H9 (cell line): ENCODE data around the gene CATSPERZ. TPM values are rescaled to one million over a fixed set of nuclear protein-coding genes. Genes with fewer than 3 reads are reported as not detected.

Experiments
- DNase-seq: peaks from one replicate; pipeline ENCODE4 v3.0.0-alpha.2; 2017
- H2AFZ ChIP-seq: one replicate; pipeline ENCODE4 v1.6.1; 2013; ENCODE audit warnings: mild to moderate bottlenecking, low read length, control low read depth, moderate library complexity
- H2AK5ac ChIP-seq: 2 replicates; pipeline ENCODE4 v1.6.1; 2013; ENCODE audit warnings: low read length, control low read depth, mixed read lengths; ENCODE audit not compliant: insufficient read length
- H2BK120ac ChIP-seq: one replicate; pipeline ENCODE4 v1.6.1; 2013; ENCODE audit warnings: low read depth, mild to moderate bottlenecking, low read length, control low read depth, inconsistent platforms; ENCODE audit not compliant: poor library complexity, severe bottlenecking
- H2BK12ac ChIP-seq: 2 replicates; pipeline ENCODE4 v1.6.1; 2013; ENCODE audit warnings: low read length, control low read depth, mixed read lengths, low read depth; ENCODE audit not compliant: insufficient read length
- H2BK15ac ChIP-seq: 2 replicates; pipeline ENCODE4 v1.6.1; 2013; ENCODE audit warnings: low read depth, low read length, control low read depth
- H2BK20ac ChIP-seq: one replicate; pipeline ENCODE4 v1.6.1; 2013; ENCODE audit warnings: low read depth, mild to moderate bottlenecking, low read length, control low read depth, inconsistent platforms; ENCODE audit not compliant: poor library complexity, severe bottlenecking
- H2BK5ac ChIP-seq: 2 replicates; pipeline ENCODE4 v1.6.1; 2013; ENCODE audit warnings: low read length, control low read depth, mixed read lengths; ENCODE audit not compliant: insufficient read length
- H3K14ac ChIP-seq: 2 replicates; pipeline ENCODE4 v1.6.1; 2013; ENCODE audit warnings: low read length, control low read depth; ENCODE audit not compliant: insufficient read depth
- H3K18ac ChIP-seq: 2 replicates; pipeline ENCODE4 v1.6.1; 2013; ENCODE audit warnings: low read depth, mild to moderate bottlenecking, mixed read lengths, low read length, control low read depth; ENCODE audit not compliant: insufficient read length
- H3K23ac ChIP-seq: 2 replicates; pipeline ENCODE4 v1.6.1; 2013; ENCODE audit warnings: low read length, control low read depth, mixed read lengths, low read depth; ENCODE audit not compliant: insufficient read length
- H3K23me2 ChIP-seq: 2 replicates; pipeline ENCODE4 v1.6.1; 2013; ENCODE audit warnings: low read depth, mild to moderate bottlenecking, mixed read lengths, low read length, control low read depth; ENCODE audit not compliant: insufficient read length, poor library complexity, severe bottlenecking
- H3K27ac ChIP-seq: 2 replicates; pipeline ENCODE4 v1.5.1; 2013; ENCODE audit warnings: low read length, control low read depth, mixed read lengths, low read depth; ENCODE audit not compliant: insufficient read length
- H3K27me3 ChIP-seq: 2 replicates; pipeline ENCODE4 v1.6.1; 2013; ENCODE audit warnings: low read length, control low read depth, inconsistent platforms; ENCODE audit not compliant: insufficient read depth
- H3K4ac ChIP-seq: 2 replicates; pipeline ENCODE4 v1.6.1; 2013; ENCODE audit warnings: low read depth, mild to moderate bottlenecking, control low read depth, inconsistent platforms, low read length, moderate library complexity
- H3K4me1 ChIP-seq: 2 replicates; pipeline ENCODE4 v1.6.1; 2013; ENCODE audit warnings: low read length, control low read depth, inconsistent platforms; ENCODE audit not compliant: insufficient read depth
- H3K4me2 ChIP-seq: 2 replicates; pipeline ENCODE4 v1.6.1; 2013; ENCODE audit warnings: low read length, control low read depth, mixed read lengths; ENCODE audit not compliant: insufficient read length, insufficient read depth
- H3K56ac ChIP-seq: 2 replicates; pipeline ENCODE4 v1.6.1; 2013; ENCODE audit warnings: low read depth, mild to moderate bottlenecking, mixed read lengths, low read length, control low read depth; ENCODE audit not compliant: insufficient read length
- H3K79me1 ChIP-seq: 2 replicates; pipeline ENCODE4 v1.6.1; 2013; ENCODE audit warnings: low read depth, mild to moderate bottlenecking, moderate library complexity, low read length, control low read depth, inconsistent platforms; ENCODE audit not compliant: insufficient read depth, poor library complexity, severe bottlenecking
- H3K79me2 ChIP-seq: 2 replicates; pipeline ENCODE4 v1.6.1; 2013; ENCODE audit warnings: low read length, control low read depth, inconsistent platforms; ENCODE audit not compliant: insufficient read depth
- H3K9ac ChIP-seq: 2 replicates; pipeline ENCODE4 v1.6.1; 2013; ENCODE audit warnings: low read length, control low read depth, mixed read lengths; ENCODE audit not compliant: insufficient read length; ENCODE audit errors: extremely low read depth
- H3K9me3 ChIP-seq: one replicate; pipeline ENCODE4 v1.6.1; 2013; ENCODE audit warnings: low read depth, low read length, inconsistent platforms; ENCODE audit not compliant: control insufficient read depth
- H3T11ph ChIP-seq: one replicate; pipeline ENCODE4 v1.6.1; 2013; ENCODE audit warnings: mild to moderate bottlenecking, low read length, control low read depth, inconsistent platforms
- H4K20me1 ChIP-seq: one replicate; pipeline ENCODE4 v1.6.1; 2013; ENCODE audit not compliant: control insufficient read depth, insufficient read length, insufficient read depth
- H4K5ac ChIP-seq: 2 replicates; pipeline ENCODE4 v1.6.1; 2013; ENCODE audit warnings: low read depth, mild to moderate bottlenecking, mixed read lengths, low read length, control low read depth; ENCODE audit not compliant: insufficient read length
- H4K8ac ChIP-seq: replicated peaks from 2 replicates; pipeline ENCODE4 v1.6.1; 2013; ENCODE audit warnings: low read length, control low read depth, mixed read lengths, low read depth; ENCODE audit not compliant: insufficient read length
- H4K91ac ChIP-seq: 2 replicates; pipeline ENCODE4 v1.6.1; 2013; ENCODE audit warnings: low read depth, mild to moderate bottlenecking, moderate library complexity, mixed read lengths, low read length, control low read depth; ENCODE audit not compliant: insufficient read length
- H3K27ac Mint-ChIP-seq, 3 experiments: 2 replicates in 2 of 3; 3 replicates in 1 of 3; pipeline ENCODE4 v1.8.0; 2020 to 2021; ENCODE audit warnings: mixed read lengths in 3 of 3, mild to moderate bottlenecking in 1 of 3, moderate library complexity in 1 of 3
- H3K27me3 Mint-ChIP-seq: 2 replicates; pipeline ENCODE4 v1.8.0; 2021; ENCODE audit warnings: low read depth, mild to moderate bottlenecking, moderate library complexity, mixed read lengths
- H3K36me3 Mint-ChIP-seq, 3 experiments: 2 replicates in 2 of 3; 3 replicates in 1 of 3; pipeline ENCODE4 v1.8.0; 2020 to 2021; ENCODE audit warnings: low read depth in 3 of 3, mixed read lengths in 3 of 3; ENCODE audit not compliant: insufficient read depth in 1 of 3
- H3K4me1 Mint-ChIP-seq, 2 experiments: 2 replicates each; pipeline ENCODE4 v1.8.0; 2020; ENCODE audit warnings: mixed read lengths in 2 of 2
- H3K4me3 Mint-ChIP-seq, 2 experiments: 2 replicates in 1 of 2; 3 replicates in 1 of 2; pipeline ENCODE4 v1.8.0; 2020 to 2021; ENCODE audit warnings: mild to moderate bottlenecking in 2 of 2, mixed read lengths in 2 of 2, moderate library complexity in 1 of 2
- H3K9me3 Mint-ChIP-seq, 2 experiments: 2 replicates in 1 of 2; 3 replicates in 1 of 2; pipeline ENCODE4 v1.8.0; 2020; ENCODE audit warnings: mild to moderate bottlenecking in 2 of 2, mixed read lengths in 2 of 2, moderate library complexity in 1 of 2
- WGBS: extraction: QIAGEN DNeasy Blood & Tissue Kit; methylation state at CpG from one replicate; pipeline ENCODE4 v1.1.7; 2013; ENCODE audit warnings: missing lambda C conversion rate, low lambda C conversion rate, mixed read lengths; ENCODE audit not compliant: insufficient read length; ENCODE audit errors: extremely low coverage; 5-methylcytosine and 5-hydroxymethylcytosine counted together
- total RNA-seq: library from RNA; stranded (reverse); gene quantifications from 2 replicates; pipeline ENCODE4 v1.2.1, GENCODE V29; 2021
- TF ChIP-seq, protein P1 (sequence below): fragments of 200-600 bp; sonication (generic); conservative IDR thresholded peaks from 3 replicates; pipeline ENCODE4 v1.8.0; 2021; ENCODE audit warnings: antibody characterized with exemption, mild to moderate bottlenecking

CATSPERZ gene
- total RNA-seq, 1 experiment from 2014 or later, result 0.92 TPM

DNA sequence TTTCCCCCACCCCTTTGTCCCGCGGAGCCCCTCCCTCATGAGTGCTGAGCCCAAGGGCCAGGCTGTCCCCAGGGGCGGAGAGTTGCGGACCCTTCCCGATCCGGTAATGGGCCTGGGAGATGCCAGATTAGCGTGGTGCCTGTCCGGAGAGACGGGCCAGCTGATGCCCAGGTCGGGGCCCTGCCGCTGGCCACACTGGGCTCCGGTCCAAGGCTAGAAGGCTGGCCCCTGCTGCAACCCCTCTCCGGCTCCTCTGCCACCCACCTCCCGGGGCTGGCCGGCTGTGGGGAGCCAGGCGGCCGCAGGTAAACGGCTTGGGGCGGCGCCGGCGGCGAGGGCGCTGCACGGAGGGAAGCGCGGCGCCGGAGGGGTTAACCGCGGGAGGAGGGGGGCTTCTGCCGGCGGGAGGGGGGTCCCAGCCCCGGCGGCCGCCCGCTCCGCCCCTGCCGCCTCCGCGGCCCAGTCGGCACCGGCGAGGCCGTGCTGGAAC is 8.9 kb upstream of the CATSPERZ start, which contains the start of gene KCNK4:
Gene KCNK4 (plus strand): TSS at position 41 of the 490 bp plus-strand sequence. CDS start 1,717 bp downstream, outside the sequence.
- no peaks in the 10 kb centered on the region for H3K4me1 ChIP-seq
- DNase-seq, result no peak

More for the DNA sequence above, 8.9 kb upstream of the CATSPERZ start, which contains the start of gene KCNK4:
- no peak within 1 kb of the TSS for H2BK20ac ChIP-seq
- H3T11ph ChIP-seq, result no peak within 1 kb of the TSS
- H4K91ac ChIP-seq, result no peak within 1 kb of the TSS
- H3K9me3 ChIP-seq, result no peaks in the 10 kb centered on the region
- Mint-ChIP-seq H3K36me3 (peaks cover 0 to 2% (median 0%) of the 10 kb centered on the region in 3 experiments; a peak in 3 of 7 replicates), H3K4me1 (peaks cover 10 to 11% of the 10 kb centered on the region in 2 experiments), H3K9me3 (no peaks in the 10 kb centered on the region; a peak in 2 of 5 replicates), H3K4me3 (peak within 1 kb of the TSS; percentile 36 to 78), H3K27me3 (peaks cover 75% of the 10 kb centered on the region), H3K27ac (no peak within 1 kb of the TSS)
- no CpG with 5 or more reads among the region's 45 CpGs for WGBS
- H3K9ac ChIP-seq, result no peak within 1 kb of the TSS
- peaks cover 57% of the 10 kb centered on the region for H3K27me3 ChIP-seq
- TF ChIP-seq, protein P1, sequence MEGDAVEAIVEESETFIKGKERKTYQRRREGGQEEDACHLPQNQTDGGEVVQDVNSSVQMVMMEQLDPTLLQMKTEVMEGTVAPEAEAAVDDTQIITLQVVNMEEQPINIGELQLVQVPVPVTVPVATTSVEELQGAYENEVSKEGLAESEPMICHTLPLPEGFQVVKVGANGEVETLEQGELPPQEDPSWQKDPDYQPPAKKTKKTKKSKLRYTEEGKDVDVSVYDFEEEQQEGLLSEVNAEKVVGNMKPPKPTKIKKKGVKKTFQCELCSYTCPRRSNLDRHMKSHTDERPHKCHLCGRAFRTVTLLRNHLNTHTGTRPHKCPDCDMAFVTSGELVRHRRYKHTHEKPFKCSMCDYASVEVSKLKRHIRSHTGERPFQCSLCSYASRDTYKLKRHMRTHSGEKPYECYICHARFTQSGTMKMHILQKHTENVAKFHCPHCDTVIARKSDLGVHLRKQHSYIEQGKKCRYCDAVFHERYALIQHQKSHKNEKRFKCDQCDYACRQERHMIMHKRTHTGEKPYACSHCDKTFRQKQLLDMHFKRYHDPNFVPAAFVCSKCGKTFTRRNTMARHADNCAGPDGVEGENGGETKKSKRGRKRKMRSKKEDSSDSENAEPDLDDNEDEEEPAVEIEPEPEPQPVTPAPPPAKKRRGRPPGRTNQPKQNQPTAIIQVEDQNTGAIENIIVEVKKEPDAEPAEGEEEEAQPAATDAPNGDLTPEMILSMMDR, result no peak
- no peak within 1 kb of the TSS for H4K8ac ChIP-seq
- no peak within 1 kb of the TSS for H2BK5ac ChIP-seq
- no peak within 1 kb of the TSS for H2AFZ ChIP-seq
- no peak within 1 kb of the TSS for H2AK5ac ChIP-seq
- no peak within 1 kb of the TSS for H4K5ac ChIP-seq
- no peak within 1 kb of the TSS for H2BK12ac ChIP-seq
- H3K79me1 ChIP-seq, result no peaks in the 10 kb centered on the region
- H3K56ac ChIP-seq, result no peak within 1 kb of the TSS
- no peak within 1 kb of the TSS for H3K18ac ChIP-seq
- peak within 1 kb of the TSS; percentile 58 for H3K4me2 ChIP-seq
- H3K23ac ChIP-seq, result no peak within 1 kb of the TSS
- H4K20me1 ChIP-seq, result no peaks in the 10 kb centered on the region
- H3K23me2 ChIP-seq, result peaks cover 3% of the 10 kb centered on the region
- H3K79me2 ChIP-seq, result no peaks in the 10 kb centered on the region
- H2BK120ac ChIP-seq, result no peak within 1 kb of the TSS
- H3K4ac ChIP-seq, result no peak within 1 kb of the TSS
- no peak within 1 kb of the TSS; the same call in 1 of the 2 replicates for H3K14ac ChIP-seq
- no peak within 1 kb of the TSS for H2BK15ac ChIP-seq
- H3K27ac ChIP-seq, result no peak within 1 kb of the TSS
